Lower leg skin (tissue), 3 donors: Measurements from ENCODE around the gene CTNND1.

Experiments used
- CTCF ChIP-seq, 3 donors: fragments of 450-650 bp; IDR thresholded peaks; one replicate each; pipeline ENCODE4 v1.5.1; 2016; ENCODE audit warnings: antibody characterized with exemption in 3 of 3, mild to moderate bottlenecking in 3 of 3, moderate library complexity in 2 of 3
- POLR2A ChIP-seq, 2 donors: fragments of 450-650 bp; IDR thresholded peaks; one replicate each; pipeline ENCODE4 v1.6.1; 2016 to 2017; ENCODE audit warnings: antibody characterized with exemption in 2 of 2, mild to moderate bottlenecking in 1 of 2, moderate library complexity in 1 of 2

- TF ChIP-seq POLR2A (IDR thresholded peaks at IDR 0.05) = no peak
- no peak for TF ChIP-seq CTCF (IDR thresholded peaks at IDR 0.05)
Measured at GRCh38 chr11:57712256-57713150, 49.1 kb upstream of the CTNND1 start, which contains the start of gene TMX2.
